K562 (cell line): Measurements from ENCODE around the gene NPC1L1. TPM values are rescaled to one million over a fixed set of nuclear protein-coding genes. Genes with fewer than 3 reads are reported as not detected.
A peak's percentile ranks its signal among the peaks of the same experiment; 100 is the strongest.

ENCODE experiments used
- AFF1 ChIP-seq, 2 experiments: fragments of 450-650 bp; IDR thresholded peaks; 2 replicates each; pipeline ENCODE4 v1.6.1; 2018; ENCODE audit warnings: mild to moderate bottlenecking in 2 of 2, low read depth in 1 of 2; ENCODE audit not compliant: partially characterized antibody in 2 of 2
- BHLHE40 ChIP-seq: IDR thresholded peaks from 2 replicates; pipeline ENCODE4 v1.6.1; 2011; ENCODE audit warnings: low read length, improper control_type of control experiment
- CGGBP1 ChIP-seq: fragments of 250-450 bp; sonication (Bioruptor Pico); IDR thresholded peaks from 2 replicates; pipeline ENCODE4 v1.9.0; 2021; ENCODE audit warnings: mild to moderate bottlenecking
- DIDO1 ChIP-seq: fragments of 450-650 bp; IDR thresholded peaks from 2 replicates; pipeline ENCODE4 v1.6.1; 2016; ENCODE audit warnings: low read depth, missing biosample characterization, missing genetic modification characterization
- E2F6 ChIP-seq, 2 experiments: IDR thresholded peaks; 2 replicates each; pipeline ENCODE4 v1.6.1; 2011; ENCODE audit warnings: borderline replicate concordance in 1 of 2, control low read depth in 1 of 2, low read depth in 1 of 2, low read length in 1 of 2, mild to moderate bottlenecking in 1 of 2, mixed read lengths in 1 of 2, moderate library complexity in 1 of 2; ENCODE audit not compliant: insufficient read depth in 1 of 2, insufficient read length in 1 of 2, poor library complexity in 1 of 2, severe bottlenecking in 1 of 2; ENCODE audit errors: extremely low read depth in 1 of 2
- ELF4 ChIP-seq: fragments of 450-650 bp; formaldehyde crosslinking; IDR thresholded peaks from 2 replicates; pipeline ENCODE4 v1.4.0; 2022; ENCODE audit warnings: missing genetic modification characterization
- GABPB1 ChIP-seq: sonication (generic); formaldehyde crosslinking; IDR thresholded peaks from 2 replicates; pipeline ENCODE4 v1.8.0; 2022; ENCODE audit warnings: mild to moderate bottlenecking, missing genetic modification reagents
- JUNB ChIP-seq: fragments of 450-650 bp; formaldehyde crosslinking; conservative IDR thresholded peaks from 2 replicates; pipeline ENCODE4 v1.4.0; 2020; ENCODE audit warnings: mild to moderate bottlenecking
- POLR2B ChIP-seq: fragments of 450-650 bp; IDR thresholded peaks from 2 replicates; pipeline ENCODE4 v1.6.1; 2018; ENCODE audit warnings: low read depth; ENCODE audit not compliant: partially characterized antibody
- PTBP1 ChIP-seq: fragments of 200-400 bp; formaldehyde crosslinking; IDR thresholded peaks from 2 replicates; pipeline ENCODE4 v1.6.1; 2017; ENCODE audit warnings: low read depth, low read length
- RFX7 ChIP-seq: fragments of 250-450 bp; sonication (Bioruptor Pico); IDR thresholded peaks from 2 replicates; pipeline ENCODE4 v1.5.1; 2021; ENCODE audit warnings: mild to moderate bottlenecking
- SRSF7 ChIP-seq: fragments of 200-400 bp; formaldehyde crosslinking; optimal IDR thresholded peaks from 2 replicates; pipeline ENCODE3; 2017; ENCODE audit warnings: mild to moderate bottlenecking, low read depth, low read length
- STAT6 ChIP-seq: sonication (generic); formaldehyde crosslinking; IDR thresholded peaks from 2 replicates; pipeline ENCODE4 v1.8.1; 2023; ENCODE audit warnings: mild to moderate bottlenecking, missing genetic modification reagents
- SUPT5H ChIP-seq: fragments of 450-650 bp; IDR thresholded peaks from 2 replicates; pipeline ENCODE4 v1.6.1; 2016
- ZBTB49 ChIP-seq: sonication (generic); formaldehyde crosslinking; IDR thresholded peaks from 2 replicates; pipeline ENCODE4 v1.8.0; 2022; ENCODE audit warnings: missing genetic modification reagents, mild to moderate bottlenecking, borderline replicate concordance
- ZNF146 ChIP-seq: IDR thresholded peaks from one replicate; pipeline ENCODE4 v1.6.1; 2018; ENCODE audit warnings: missing compliant biosample characterization; ENCODE audit not compliant: unreplicated experiment
- ZNF436 ChIP-seq: fragments of 250-450, 450-650 bp; sonication (Bioruptor Pico); formaldehyde crosslinking; IDR thresholded peaks from 2 replicates; pipeline ENCODE4 v1.7.0; 2020; ENCODE audit warnings: mild to moderate bottlenecking
- polyA plus RNA-seq, 8 experiments: library from polyadenylated mRNA; depleted of rRNA in 4 of 8; stranded (reverse) in 5 of 8; unstranded in 3 of 8; fragments of >200 nt; fragmentation: Nextera tagmentation in 2 of 8; fragmentation: Illumina TruSeq in 1 of 8; extraction: Ambion mirVana in 2 of 8; extraction: Trizol in 1 of 8; gene quantifications; 2 replicates each; pipeline versions ENCODE4 v1.2.1 to v1.2.3, GENCODE V29; 2011 to 2014; ENCODE audit warnings: inconsistent platforms in 1 of 8, missing spikeins in 1 of 8
- total RNA-seq, 7 experiments: library from RNA; depleted of rRNA in 6 of 7; stranded (reverse); fragments of >200 nt in 6 of 7; fragmentation: Illumina TruSeq in 2 of 7; extraction: Trizol in 2 of 7; gene quantifications; 2 replicates each; pipeline versions ENCODE4 v1.2.1 to v1.2.3, GENCODE V29; 2011 to 2021; ENCODE audit warnings: low replicate concordance in 1 of 7

The NPC1L1 gene
- total and polyA plus RNA-seq, 9 of the 15 experiments (the other 6 are each of a cell fraction or from before 2014, with no cell fraction given): 0.01 to 0.18 (median 0.07) TPM; not detected in 4

- TF ChIP-seq AFF1 (IDR thresholded peaks at IDR 0.05; ENCODE audit: low read depth in 1 of 2, partially characterized antibody in 2 of 2) (no peak), SRSF7 (no peak), ELF4 (CRISPR knock-in tag) (peak; percentile 9; the same call in 1 of the 2 replicates), DIDO1 (tag) (no peak), ZNF146 (CRISPR knock-in tag) (peak; percentile 6), JUNB (CRISPR knock-in tag) (no peak), POLR2B (peak; percentile 96), PTBP1 (no peak), CGGBP1 (CRISPR knock-in tag) (no peak), STAT6 (CRISPR knock-in tag) (peak; percentile 84; the same call in 1 of the 2 replicates), ZBTB49 (CRISPR knock-in tag) (no peak), SUPT5H (peak; percentile 89), ZNF436 (CRISPR knock-in tag) (no peak), RFX7 (CRISPR knock-in tag) (no peak), GABPB1 (CRISPR knock-in tag) (peak; percentile 63), E2F6 (IDR thresholded peaks at IDR 0.05; ENCODE audit: borderline replicate concordance in 1 of 2, extremely low read depth in 1 of 2, insufficient read depth in 1 of 2, insufficient read length in 1 of 2, low read depth in 1 of 2, low read length in 1 of 2, poor library complexity in 1 of 2, severe bottlenecking in 1 of 2) (peak; percentile 64 to 75), BHLHE40 (no peak)
Observed at GRCh38 chr7:44581879-44582603, 40.9 kb upstream of the NPC1L1 start, which contains the start of gene TMED4 (continued).
